Astrocyte of the hippocampus (primary cell): ENCODE data around the gene TPCN1.

Source experiments
- DNase-seq: peaks from one replicate; pipeline ENCODE4 v3.0.0; 2011; ENCODE audit warnings: low read depth, low spot score

TPCN1 gene

GRCh38 chr12:113241191-113242025, 20.1 kb downstream of the TPCN1 start:
- DNase-seq: peak; percentile 83

GRCh38 chr12:113242026-113242418, 20.8 kb downstream of the TPCN1 start:
- peak; percentile 76 for DNase-seq

GRCh38 chr12:113242560-113242959, 21.3 kb downstream of the TPCN1 start:
- no peak for DNase-seq

GRCh38 chr12:113244047-113244460, 22.8 kb downstream of the TPCN1 start:
- DNase-seq: peak; percentile 84

GRCh38 chr12:113244478-113244958, 23.3 kb downstream of the TPCN1 start:
- no peak for DNase-seq

GRCh38 chr12:113245695-113246477, 24.6 kb downstream of the TPCN1 start:
- DNase-seq: peak; percentile 76

- DNase-seq: no peak
Observed at GRCh38 chr12:113246478-113247122, 25.3 kb downstream of the TPCN1 start.

GRCh38 chr12:113247123-113248050, 26.1 kb downstream of the TPCN1 start:
- peak; percentile 38 for DNase-seq

- no peak for DNase-seq
Observed at GRCh38 chr12:113248051-113248825, 27.0 kb downstream of the TPCN1 start.

- DNase-seq: no peak
Observed at GRCh38 chr12:113248842-113249435, 27.7 kb downstream of the TPCN1 start.

- DNase-seq: no peak
Observed at GRCh38 chr12:113249546-113249945, 28.3 kb downstream of the TPCN1 start.

GRCh38 chr12:113250045-113250444, 28.8 kb downstream of the TPCN1 start:
- DNase-seq: no peak

- no peak for DNase-seq
Observed at GRCh38 chr12:113251404-113252070, 30.3 kb downstream of the TPCN1 start.

GRCh38 chr12:113252494-113252893, 31.2 kb downstream of the TPCN1 start:
- DNase-seq: no peak

GRCh38 chr12:113253532-113254285, 32.4 kb downstream of the TPCN1 start:
- no peak for DNase-seq

- DNase-seq: no peak
Observed at GRCh38 chr12:113254298-113254697, 33.0 kb downstream of the TPCN1 start.

- DNase-seq: no peak
Observed at GRCh38 chr12:113257564-113257963, 36.3 kb downstream of the TPCN1 start.

- DNase-seq: no peak
Observed at GRCh38 chr12:113260127-113260526, 38.9 kb downstream of the TPCN1 start.
